ENCODE measurements around the gene EEF1G. TPM values are rescaled to one million over a fixed set of nuclear protein-coding genes. Genes with fewer than 3 reads are reported as not detected.
"Not testable (repeated sequence)": the region's sequence is repeated elsewhere in the genome, so short reads cannot be mapped to it uniquely, and the experiment has no call there.

Gene EEF1G
- total RNA-seq (3,686 TPM), polyA plus RNA-seq (ENCODE audit: insufficient read depth in 1 of 8, insufficient read length in 8 of 8, low replicate concordance in 1 of 8) (1,000 to 10,000 TPM; 2,985 to 3,560 (median 3,353) TPM)
- long read RNA-seq, donor 1, transcript EEF1G-203 (9 exons, 2,496 nt): minor isoform, 54 of 820 reads
- long read RNA-seq, donor 1, transcript EEF1G-201 (10 exons, 1,523 nt): major isoform, 613 of 820 reads
- long read RNA-seq, donor 1, partial matches to known transcripts: 145 of 820 reads
- long read RNA-seq, donor 1, other reads (novel, unspliced or antisense): 8 of 820 reads
- long read RNA-seq, donor 2, transcript EEF1G-203 (9 exons, 2,496 nt): minor isoform, 28 of 163 reads
- long read RNA-seq, donor 2, transcript EEF1G-201 (10 exons, 1,523 nt): major isoform, 107 of 163 reads
- long read RNA-seq, donor 2, partial matches to known transcripts: 28 of 163 reads
- long read RNA-seq, donor 2, other reads (novel, unspliced or antisense): 0 of 163 reads
- long read RNA-seq, donor 3, transcript EEF1G-203 (9 exons, 2,496 nt): minor isoform, 162 of 2,582 reads
- long read RNA-seq, donor 3, transcript EEF1G-201 (10 exons, 1,523 nt): major isoform, 1,698 of 2,582 reads
- long read RNA-seq, donor 3, partial matches to known transcripts: 704 of 2,582 reads
- long read RNA-seq, donor 3, other reads (novel, unspliced or antisense): 18 of 2,582 reads
- long read RNA-seq, donor 4, transcript EEF1G-201 (10 exons, 1,523 nt): major isoform, 530 of 1,323 reads
- long read RNA-seq, donor 4, transcript EEF1G-203 (9 exons, 2,496 nt): minor isoform, 299 of 1,323 reads
- long read RNA-seq, donor 4, partial matches to known transcripts: 478 of 1,323 reads
- long read RNA-seq, donor 4, other reads (novel, unspliced or antisense): 16 of 1,323 reads
- long read RNA-seq, donor 5, transcript EEF1G-201 (10 exons, 1,523 nt): major isoform, 2,419 of 3,802 reads
- long read RNA-seq, donor 5, transcript EEF1G-203 (9 exons, 2,496 nt): minor isoform, 265 of 3,802 reads
- long read RNA-seq, donor 5, partial matches to known transcripts: 1,030 of 3,802 reads
- long read RNA-seq, donor 5, other reads (novel, unspliced or antisense): 88 of 3,802 reads
- long read RNA-seq, donor 6, transcript EEF1G-201 (10 exons, 1,523 nt): major isoform, 2,099 of 3,281 reads
- long read RNA-seq, donor 6, transcript EEF1G-203 (9 exons, 2,496 nt): minor isoform, 347 of 3,281 reads
- long read RNA-seq, donor 6, partial matches to known transcripts: 788 of 3,281 reads
- long read RNA-seq, donor 6, other reads (novel, unspliced or antisense): 47 of 3,281 reads
- long read RNA-seq, donor 7, transcript EEF1G-201 (10 exons, 1,523 nt): major isoform, 1,156 of 2,226 reads
- long read RNA-seq, donor 7, transcript EEF1G-203 (9 exons, 2,496 nt): minor isoform, 215 of 2,226 reads
- long read RNA-seq, donor 7, partial matches to known transcripts: 829 of 2,226 reads
- long read RNA-seq, donor 7, other reads (novel, unspliced or antisense): 26 of 2,226 reads
- long read RNA-seq, donor 8, transcript EEF1G-201 (10 exons, 1,523 nt): major isoform, 923 of 1,909 reads
- long read RNA-seq, donor 8, transcript EEF1G-203 (9 exons, 2,496 nt): minor isoform, 143 of 1,909 reads
- long read RNA-seq, donor 8, partial matches to known transcripts: 833 of 1,909 reads
- long read RNA-seq, donor 8, other reads (novel, unspliced or antisense): 10 of 1,909 reads
- long read RNA-seq, donor 9, transcript EEF1G-203 (9 exons, 2,496 nt): minor isoform, 169 of 1,640 reads
- long read RNA-seq, donor 9, transcript EEF1G-201 (10 exons, 1,523 nt): major isoform, 740 of 1,640 reads
- long read RNA-seq, donor 9, partial matches to known transcripts: 713 of 1,640 reads
- long read RNA-seq, donor 9, other reads (novel, unspliced or antisense): 18 of 1,640 reads
- long read RNA-seq, donor 10, transcript EEF1G-201 (10 exons, 1,523 nt): major isoform, 1,196 of 1,969 reads
- long read RNA-seq, donor 10, transcript EEF1G-203 (9 exons, 2,496 nt): minor isoform, 167 of 1,969 reads
- long read RNA-seq, donor 10, partial matches to known transcripts: 585 of 1,969 reads
- long read RNA-seq, donor 10, other reads (novel, unspliced or antisense): 21 of 1,969 reads
- long read RNA-seq, donor 11, transcript EEF1G-201 (10 exons, 1,523 nt): major isoform, 1,086 of 1,961 reads
- long read RNA-seq, donor 11, transcript EEF1G-203 (9 exons, 2,496 nt): minor isoform, 160 of 1,961 reads
- long read RNA-seq, donor 11, partial matches to known transcripts: 693 of 1,961 reads
- long read RNA-seq, donor 11, other reads (novel, unspliced or antisense): 22 of 1,961 reads

GRCh38 chr11:62573592-62574362, at the start of gene EEF1G:
EEF1G (minus strand) TSS chr11:62573891; CDS start chr11:62573842, 49 bp downstream.
- H3K4me1 ChIP-seq (ENCODE audit: control insufficient read depth, insufficient read depth, low read length): peaks cover 26% of the 10 kb centered on the region
- H3K4me3 ChIP-seq (ENCODE audit: low read length): peak within 1 kb of the TSS; percentile 91
- H3K9me3 ChIP-seq (replicated peaks; ENCODE audit: control insufficient read depth, low read depth, low read length): no peaks in the 10 kb centered on the region
- H3K27ac ChIP-seq (ENCODE audit: low read length): peak within 1 kb of the TSS; percentile 98
- H3K36me3 ChIP-seq (ENCODE audit: control insufficient read depth, insufficient read depth, low read length): peaks cover 57% of the 10 kb centered on the region
- WGBS (ENCODE audit: insufficient coverage): 0% methylated on average over 38 of the region's 46 CpGs
- H3K27me3 ChIP-seq (ENCODE audit: control insufficient read depth, insufficient read depth, low read length): no peaks in the 10 kb centered on the region
- DNase-seq: peak; percentile 100

DNA sequence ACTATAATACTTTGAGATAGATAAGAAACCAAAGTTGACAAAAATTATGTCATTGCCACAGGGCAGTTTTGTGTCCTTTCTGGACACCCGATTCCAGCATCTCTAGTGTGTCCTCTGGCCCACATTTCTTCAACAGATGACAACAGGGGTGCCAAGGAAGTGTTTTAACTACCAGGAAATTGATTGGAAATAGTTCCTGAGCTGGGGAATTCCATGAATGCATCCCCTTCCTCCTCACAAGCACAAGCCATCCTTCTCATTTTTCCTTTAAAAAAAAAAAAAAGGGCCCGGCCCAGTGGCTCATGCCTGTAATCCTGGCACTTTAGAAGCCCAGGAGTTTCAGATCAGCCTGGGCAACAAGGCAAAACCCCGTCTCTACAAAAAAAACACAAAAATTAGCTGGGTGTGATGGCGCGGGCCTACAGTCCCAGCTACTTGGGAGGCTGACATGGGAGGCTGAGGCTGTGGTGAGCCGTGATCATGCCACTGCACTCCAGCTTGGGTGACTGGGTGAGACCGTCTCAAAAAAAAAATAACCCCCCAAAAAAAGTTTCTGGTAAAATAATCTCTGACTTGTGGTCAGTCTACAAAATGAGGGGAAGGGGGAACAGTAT, 48.9 kb upstream of the EEF1G start:
- Histone ChIP-seq H3K4me3 (ENCODE audit: low read length) (peak overlapping the region; percentile 73), H3K9me3 (replicated peaks; ENCODE audit: control insufficient read depth, low read depth, low read length) (no peaks in the 10 kb centered on the region), H3K36me3 (ENCODE audit: control insufficient read depth, insufficient read depth, low read length) (peaks cover 32% of the 10 kb centered on the region), H3K4me1 (ENCODE audit: control insufficient read depth, insufficient read depth, low read length) (peaks cover 19% of the 10 kb centered on the region), H3K27ac (ENCODE audit: low read length) (peak overlapping the region; percentile 96), H3K27me3 (ENCODE audit: control insufficient read depth, insufficient read depth, low read length) (no peaks in the 10 kb centered on the region)
- no CpG with 5 or more reads among the region's 7 CpGs for WGBS (ENCODE audit: insufficient coverage)
- no peak for DNase-seq

DNA sequence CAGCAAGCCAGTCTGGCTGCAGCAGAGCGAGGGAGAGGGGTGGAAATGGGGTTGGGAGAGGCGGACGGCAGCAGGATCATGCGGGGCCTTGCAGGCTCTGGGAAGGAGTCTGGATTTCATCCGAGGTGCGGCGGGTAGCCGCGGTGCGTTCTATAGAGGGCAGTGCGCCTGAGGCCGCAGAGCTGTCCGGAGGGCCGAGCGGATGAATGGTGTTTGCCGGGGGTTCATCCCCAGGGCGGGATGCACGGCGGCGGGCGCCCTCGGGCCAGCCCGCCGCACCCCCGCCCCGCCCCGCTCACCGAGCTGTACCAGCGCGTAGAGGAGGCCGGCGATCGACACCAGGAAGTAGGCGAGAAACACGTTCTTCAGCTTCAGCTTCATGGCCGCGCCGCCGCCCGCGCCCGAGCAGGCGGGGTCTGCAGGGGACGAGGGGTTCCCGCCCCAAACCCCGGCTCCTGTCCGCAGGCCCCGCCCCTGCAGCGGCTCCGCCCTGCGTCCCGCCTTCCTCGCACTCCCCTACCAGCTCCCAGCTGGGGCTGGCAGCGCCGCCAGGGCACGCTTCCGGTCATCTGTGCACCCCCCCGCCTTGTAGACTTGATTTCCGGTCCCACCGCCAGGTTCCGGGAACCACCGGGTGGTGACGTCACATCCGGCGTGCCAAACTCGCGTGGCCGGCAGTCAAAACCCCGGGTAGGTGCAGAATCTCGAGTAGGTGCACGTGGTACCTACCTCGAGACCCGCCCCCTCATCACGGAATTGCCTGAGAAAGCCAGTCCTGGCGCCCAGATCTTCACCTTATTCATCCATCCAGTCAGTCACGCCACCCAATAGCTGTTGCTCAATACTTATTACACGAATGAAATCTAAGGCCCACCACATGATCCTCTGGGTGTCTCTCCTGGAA, 48.1 kb upstream of the EEF1G start, which contains the start of gene B3GAT3:
B3GAT3 (minus strand) TSS at position 420 of the 904 bp plus-strand sequence; CDS start at position 381, 39 bp downstream.
- under 1% methylated on average over 75 of the region's 77 CpGs for WGBS (ENCODE audit: insufficient coverage)
- Histone ChIP-seq H3K4me3 (ENCODE audit: low read length) (peak within 1 kb of the TSS; percentile 73), H3K9me3 (replicated peaks; ENCODE audit: control insufficient read depth, low read depth, low read length) (no peaks in the 10 kb centered on the region), H3K36me3 (ENCODE audit: control insufficient read depth, insufficient read depth, low read length) (peaks cover 33% of the 10 kb centered on the region), H3K27ac (ENCODE audit: low read length) (peak within 1 kb of the TSS; percentile 96), H3K27me3 (ENCODE audit: control insufficient read depth, insufficient read depth, low read length) (no peaks in the 10 kb centered on the region), H3K4me1 (ENCODE audit: control insufficient read depth, insufficient read depth, low read length) (peaks cover 19% of the 10 kb centered on the region)
- peak; percentile 98 for DNase-seq

- Histone ChIP-seq H3K27ac (ENCODE audit: low read length) (peak overlapping the region; percentile 96), H3K27me3 (ENCODE audit: control insufficient read depth, insufficient read depth, low read length) (no peaks in the 10 kb centered on the region), H3K4me1 (ENCODE audit: control insufficient read depth, insufficient read depth, low read length) (peaks cover 19% of the 10 kb centered on the region), H3K9me3 (replicated peaks; ENCODE audit: control insufficient read depth, low read depth, low read length) (no peaks in the 10 kb centered on the region), H3K4me3 (ENCODE audit: low read length) (peak overlapping the region; percentile 73), H3K36me3 (ENCODE audit: control insufficient read depth, insufficient read depth, low read length) (peaks cover 33% of the 10 kb centered on the region)
- no peak for DNase-seq
- 17% methylated on average over 5 of the region's 8 CpGs for WGBS (ENCODE audit: insufficient coverage)
Observed at GRCh38 chr11:62621027-62621566, 47.4 kb upstream of the EEF1G start.

DNA sequence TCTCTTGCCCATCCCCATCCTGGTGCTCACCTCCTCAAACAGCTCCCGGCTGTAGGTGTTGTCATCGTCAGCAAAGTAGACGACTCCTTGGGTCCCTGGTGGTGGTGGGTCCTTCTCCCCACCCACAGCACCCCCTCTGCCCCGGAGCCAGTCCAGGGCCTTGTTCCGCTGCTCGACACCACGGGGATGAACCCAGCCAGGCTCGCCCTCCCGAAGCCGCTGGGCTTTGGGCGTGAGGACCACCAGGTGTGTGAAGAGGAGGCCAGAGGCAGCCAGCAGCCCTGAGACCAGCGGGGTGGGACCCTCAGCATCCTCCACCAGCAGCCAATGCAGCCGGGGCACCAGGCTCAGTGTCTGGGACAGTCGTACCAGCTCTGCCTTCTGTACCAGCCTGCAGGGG, 43.3 kb upstream of the EEF1G start:
- Histone ChIP-seq H3K4me1 (ENCODE audit: control insufficient read depth, insufficient read depth, low read length) (peaks cover 22% of the 10 kb centered on the region), H3K36me3 (ENCODE audit: control insufficient read depth, insufficient read depth, low read length) (peaks cover 34% of the 10 kb centered on the region)
- not testable (repeated sequence) for DNase-seq; H3K9me3 ChIP-seq (replicated peaks; ENCODE audit: control insufficient read depth, low read depth, low read length); H3K4me3 ChIP-seq (ENCODE audit: low read length); H3K27me3 ChIP-seq (ENCODE audit: control insufficient read depth, insufficient read depth, low read length); H3K27ac ChIP-seq (ENCODE audit: low read length)
- WGBS (ENCODE audit: insufficient coverage): 83% methylated on average over 9 of the region's 14 CpGs

DNA sequence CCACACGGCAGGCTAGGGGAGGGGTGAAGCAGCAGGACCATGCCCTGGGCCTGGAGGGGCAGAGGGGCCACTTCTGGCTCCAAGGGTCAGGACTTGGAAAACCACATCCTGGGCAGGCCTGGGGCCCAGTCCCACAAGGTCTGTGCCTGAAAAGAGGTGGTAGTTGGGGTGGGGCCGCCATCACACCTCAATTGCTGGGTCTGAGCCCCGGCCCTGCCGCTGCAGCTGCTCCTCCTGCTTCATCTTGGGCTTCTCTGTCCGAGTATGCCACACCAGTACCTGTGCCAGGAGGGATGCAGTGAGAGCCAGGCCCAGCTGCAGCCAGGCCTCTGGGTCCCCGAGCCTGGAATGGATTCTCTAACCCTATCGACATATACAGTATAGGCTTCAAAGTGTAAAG, 41.8 kb upstream of the EEF1G start:
- H3K27ac ChIP-seq (ENCODE audit: low read length): no peak overlapping the region
- peaks cover 27% of the 10 kb centered on the region for H3K4me1 ChIP-seq (ENCODE audit: control insufficient read depth, insufficient read depth, low read length)
- WGBS (ENCODE audit: insufficient coverage): 85% methylated on average over 2 of the region's 7 CpGs
- H3K9me3 ChIP-seq (replicated peaks; ENCODE audit: control insufficient read depth, low read depth, low read length): no peaks in the 10 kb centered on the region
- no peak overlapping the region for H3K4me3 ChIP-seq (ENCODE audit: low read length)
- peaks cover 2% of the 10 kb centered on the region for H3K27me3 ChIP-seq (ENCODE audit: control insufficient read depth, insufficient read depth, low read length)
- peaks cover 36% of the 10 kb centered on the region for H3K36me3 ChIP-seq (ENCODE audit: control insufficient read depth, insufficient read depth, low read length)
- DNase-seq: no peak

GRCh38 chr11:62614275-62614674, 40.6 kb upstream of the EEF1G start:
- peaks cover 26% of the 10 kb centered on the region for H3K4me1 ChIP-seq (ENCODE audit: control insufficient read depth, insufficient read depth, low read length)

More at GRCh38 chr11:62614275-62614674, 40.6 kb upstream of the EEF1G start:
- Histone ChIP-seq H3K27ac (ENCODE audit: low read length) (peak overlapping the region; percentile 92), H3K27me3 (ENCODE audit: control insufficient read depth, insufficient read depth, low read length) (peaks cover 2% of the 10 kb centered on the region), H3K9me3 (replicated peaks; ENCODE audit: control insufficient read depth, low read depth, low read length) (no peaks in the 10 kb centered on the region), H3K4me3 (ENCODE audit: low read length) (no peak overlapping the region), H3K36me3 (ENCODE audit: control insufficient read depth, insufficient read depth, low read length) (peaks cover 47% of the 10 kb centered on the region)
- 58% methylated on average over 6 of the region's 8 CpGs for WGBS (ENCODE audit: insufficient coverage)
- no peak for DNase-seq

Measured in muscle of leg (tissue), 16 donors.